Stimulated activated CD8-positive, alpha-beta memory T cell treated with anti-CD3 and anti-CD28 coated beads, Interleukin-15, amount 100 ng/mL, for 4 hours (primary cell): ENCODE measurements around the gene MBNL1.
"Not testable (repeated sequence)": the region's sequence is repeated elsewhere in the genome, so short reads cannot be mapped to it uniquely, and the experiment has no call there.

ENCODE experiments used
- DNase-seq, 2 donors: peaks; one replicate each; pipeline ENCODE4 v3.0.0-alpha.2; 2020; ENCODE audit warnings: low read depth in 2 of 2

MBNL1 gene

GRCh38 chr3:152377184-152377570, 108.4 kb downstream of the MBNL1 start:
- no peak for DNase-seq

- no peak for DNase-seq
Observed at GRCh38 chr3:152379415-152380042, 110.8 kb downstream of the MBNL1 start.

GRCh38 chr3:152380043-152380442, 111.3 kb downstream of the MBNL1 start:
- no peak for DNase-seq

GRCh38 chr3:152381881-152382295, 113.2 kb downstream of the MBNL1 start:
- DNase-seq: no peak

GRCh38 chr3:152382312-152383135, 113.8 kb downstream of the MBNL1 start:
- DNase-seq: no peak

GRCh38 chr3:152383136-152383606, 114.4 kb downstream of the MBNL1 start:
- no peak for DNase-seq

- no peak for DNase-seq
Observed at GRCh38 chr3:152384412-152384811, 115.7 kb downstream of the MBNL1 start.

- DNase-seq: no peak
Observed at GRCh38 chr3:152385761-152386160, 117.0 kb downstream of the MBNL1 start.

GRCh38 chr3:152386208-152386607, 117.5 kb downstream of the MBNL1 start:
- DNase-seq: no peak

GRCh38 chr3:152388631-152389030, 119.9 kb downstream of the MBNL1 start:
- no peak for DNase-seq

GRCh38 chr3:152389316-152389934, 120.7 kb downstream of the MBNL1 start:
- DNase-seq: no peak

GRCh38 chr3:152390647-152391046, 121.9 kb downstream of the MBNL1 start:
- no peak for DNase-seq

- DNase-seq: no peak
Observed at GRCh38 chr3:152391671-152392070, 122.9 kb downstream of the MBNL1 start.

- DNase-seq: no peak
Observed at GRCh38 chr3:152392272-152392880, 123.6 kb downstream of the MBNL1 start.

- no peak for DNase-seq
Observed at GRCh38 chr3:152394246-152394645, 125.5 kb downstream of the MBNL1 start.

GRCh38 chr3:152395764-152396163, 127.0 kb downstream of the MBNL1 start:
- no peak for DNase-seq

- DNase-seq: no peak
Observed at GRCh38 chr3:152396867-152397266, 128.1 kb downstream of the MBNL1 start.

- DNase-seq: not testable (repeated sequence)
Observed at GRCh38 chr3:152397348-152397747, 128.6 kb downstream of the MBNL1 start.

- DNase-seq: no peak
Observed at GRCh38 chr3:152398495-152398894, 129.8 kb downstream of the MBNL1 start.

- DNase-seq: no peak
Observed at GRCh38 chr3:152399374-152399773, 130.6 kb downstream of the MBNL1 start.

- DNase-seq: no peak
Observed at GRCh38 chr3:152400887-152401286, 132.2 kb downstream of the MBNL1 start.
